ENCODE results near the gene HIVEP2. TPM values are rescaled to one million over a fixed set of nuclear protein-coding genes. Genes with fewer than 3 reads are reported as not detected.
A peak's percentile ranks its signal among the peaks of the same experiment; 100 is the strongest.

Gene HIVEP2
- total RNA-seq, 1 experiment from 2014 or later, result 3.0 TPM

DNA sequence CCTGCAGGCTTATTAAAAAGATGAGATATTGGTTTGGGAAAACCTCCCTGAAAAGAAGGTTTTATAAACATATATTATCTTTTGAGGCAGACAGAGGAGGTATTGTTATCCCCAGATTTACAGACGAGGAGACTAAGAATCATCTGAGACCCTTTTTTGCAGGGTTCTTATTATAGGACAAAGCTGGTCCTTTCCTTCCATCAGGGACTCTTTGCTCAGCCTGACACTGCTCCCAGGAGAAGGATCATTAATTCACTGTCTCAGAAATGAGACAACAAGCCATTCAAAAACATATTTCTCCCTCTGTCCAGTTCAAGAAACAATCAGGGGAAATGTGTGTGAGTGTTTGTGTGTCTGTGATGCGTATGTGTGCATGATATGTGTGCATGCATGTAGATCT, 33.5 kb downstream of the HIVEP2 start:
- Histone ChIP-seq H3K27me3 (ENCODE audit: low read length) (no peaks in the 10 kb centered on the region), H3K4me3 (ENCODE audit: low read length) (no peak overlapping the region), H2AFZ (ENCODE audit: low read length) (no peak overlapping the region), H4K20me1 (ENCODE audit: insufficient read depth, low read depth, low read length) (no peaks in the 10 kb centered on the region), H3K27ac (ENCODE audit: low read length) (no peak overlapping the region), H3K9me2 (replicated peaks; ENCODE audit: insufficient read depth, low read length) (no peaks in the 10 kb centered on the region), H3K4me2 (ENCODE audit: low read depth, low read length, poor library complexity, severe bottlenecking) (no peak overlapping the region), H3K79me2 (ENCODE audit: low read length) (no peaks in the 10 kb centered on the region), H3K36me3 (ENCODE audit: insufficient read depth, low read length) (no peaks in the 10 kb centered on the region), H3K9me3 (ENCODE audit: low read length) (no peaks in the 10 kb centered on the region), H3K9ac (ENCODE audit: low read length) (no peak overlapping the region), H3K4me1 (ENCODE audit: low read length) (peaks cover 22% of the 10 kb centered on the region)
- DNase-seq, result no peak

DNA sequence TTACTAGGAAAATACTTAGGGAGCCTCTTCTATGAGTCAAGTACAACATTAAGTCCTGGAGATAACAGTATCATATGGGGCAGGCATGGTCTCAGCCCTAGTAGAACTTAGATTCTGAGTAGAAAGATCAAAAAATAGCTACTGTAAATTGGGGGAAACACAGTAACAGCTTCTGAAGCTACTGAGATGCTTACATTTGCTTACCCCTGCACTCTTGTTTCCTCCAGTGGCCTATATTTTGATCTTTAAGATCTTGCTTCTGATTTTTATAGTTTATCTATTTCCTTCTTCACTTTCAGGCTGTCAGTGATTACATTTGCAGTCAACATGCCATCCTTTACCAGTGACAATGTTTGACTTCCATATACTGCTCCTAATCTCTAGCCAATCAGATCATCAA, 35.3 kb downstream of the HIVEP2 start:
- Histone ChIP-seq H2AFZ (ENCODE audit: low read length) (no peak overlapping the region), H3K9me2 (replicated peaks; ENCODE audit: insufficient read depth, low read length) (no peaks in the 10 kb centered on the region), H4K20me1 (ENCODE audit: insufficient read depth, low read depth, low read length) (no peaks in the 10 kb centered on the region), H3K27me3 (ENCODE audit: low read length) (no peaks in the 10 kb centered on the region), H3K4me1 (ENCODE audit: low read length) (peaks cover 22% of the 10 kb centered on the region), H3K36me3 (ENCODE audit: insufficient read depth, low read length) (no peaks in the 10 kb centered on the region), H3K9ac (ENCODE audit: low read length) (no peak overlapping the region), H3K27ac (ENCODE audit: low read length) (no peak overlapping the region), H3K4me3 (ENCODE audit: low read length) (no peak overlapping the region), H3K9me3 (ENCODE audit: low read length) (no peaks in the 10 kb centered on the region), H3K4me2 (ENCODE audit: low read depth, low read length, poor library complexity, severe bottlenecking) (no peak overlapping the region), H3K79me2 (ENCODE audit: low read length) (no peaks in the 10 kb centered on the region)
- DNase-seq, result no peak

GRCh38 chr6:142908235-142908634, 36.7 kb downstream of the HIVEP2 start:
- H3K4me2 ChIP-seq (ENCODE audit: low read depth, low read length, poor library complexity, severe bottlenecking), result no peak overlapping the region
- H3K79me2 ChIP-seq (ENCODE audit: low read length), result no peaks in the 10 kb centered on the region
- no peak overlapping the region for H3K27ac ChIP-seq (ENCODE audit: low read length)
- DNase-seq, result no peak
- H3K9me2 ChIP-seq (replicated peaks; ENCODE audit: insufficient read depth, low read length), result no peaks in the 10 kb centered on the region
- no peak overlapping the region for H2AFZ ChIP-seq (ENCODE audit: low read length)
- no peaks in the 10 kb centered on the region for H3K9me3 ChIP-seq (ENCODE audit: low read length)
- H3K9ac ChIP-seq (ENCODE audit: low read length), result no peak overlapping the region
- no peak overlapping the region for H3K4me3 ChIP-seq (ENCODE audit: low read length)
- no peaks in the 10 kb centered on the region for H4K20me1 ChIP-seq (ENCODE audit: insufficient read depth, low read depth, low read length)
- H3K4me1 ChIP-seq (ENCODE audit: low read length), result peaks cover 13% of the 10 kb centered on the region
- no peaks in the 10 kb centered on the region for H3K27me3 ChIP-seq (ENCODE audit: low read length)
- H3K36me3 ChIP-seq (ENCODE audit: insufficient read depth, low read length), result no peaks in the 10 kb centered on the region

- no peak overlapping the region for H3K9ac ChIP-seq (ENCODE audit: low read length)
- H3K79me2 ChIP-seq (ENCODE audit: low read length), result no peaks in the 10 kb centered on the region
- no peaks in the 10 kb centered on the region for H3K9me2 ChIP-seq (replicated peaks; ENCODE audit: insufficient read depth, low read length)
- H4K20me1 ChIP-seq (ENCODE audit: insufficient read depth, low read depth, low read length), result no peaks in the 10 kb centered on the region
- H3K4me1 ChIP-seq (ENCODE audit: low read length), result peaks cover 9% of the 10 kb centered on the region; the same call in 1 of the 2 replicates
- H3K4me2 ChIP-seq (ENCODE audit: low read depth, low read length, poor library complexity, severe bottlenecking), result peak overlapping the region; percentile 18
- H3K4me3 ChIP-seq (ENCODE audit: low read length), result no peak overlapping the region
- no peaks in the 10 kb centered on the region for H3K36me3 ChIP-seq (ENCODE audit: insufficient read depth, low read length)
- no peak for DNase-seq
- no peaks in the 10 kb centered on the region for H3K9me3 ChIP-seq (ENCODE audit: low read length)
- H3K27ac ChIP-seq (ENCODE audit: low read length), result no peak overlapping the region
- H2AFZ ChIP-seq (ENCODE audit: low read length), result no peak overlapping the region
- no peaks in the 10 kb centered on the region for H3K27me3 ChIP-seq (ENCODE audit: low read length)
Measured at GRCh38 chr6:142907544-142907943, 37.4 kb downstream of the HIVEP2 start.

DNA sequence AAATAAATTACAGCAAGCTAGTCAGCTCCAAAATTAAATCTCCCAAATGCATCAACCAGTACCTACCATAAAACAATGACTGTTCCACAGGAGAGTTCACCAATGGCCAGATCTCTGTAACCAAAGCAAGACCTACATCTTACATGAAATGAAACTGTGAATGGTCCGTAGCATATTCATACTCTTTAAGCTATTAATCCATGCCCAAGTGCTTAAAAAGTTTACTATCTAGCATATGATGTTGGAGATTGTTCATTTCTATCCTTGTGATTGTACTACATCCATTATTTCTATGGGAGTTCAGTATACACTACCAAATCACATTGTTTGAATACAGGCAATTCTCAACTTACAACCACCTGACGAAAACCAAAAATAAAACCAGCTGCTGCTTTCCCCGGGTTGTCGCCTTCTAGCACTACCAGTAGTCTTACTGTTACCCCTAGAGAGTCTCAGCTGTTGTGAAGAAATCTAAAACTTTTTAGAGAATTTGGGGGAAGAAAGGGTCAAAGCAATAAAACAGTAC, 38.0 kb downstream of the HIVEP2 start:
- Histone ChIP-seq H3K4me3 (ENCODE audit: low read length) (no peak overlapping the region), H3K9ac (ENCODE audit: low read length) (no peak overlapping the region), H2AFZ (ENCODE audit: low read length) (no peak overlapping the region), H3K27me3 (ENCODE audit: low read length) (no peaks in the 10 kb centered on the region), H3K4me1 (ENCODE audit: low read length) (peaks cover 9% of the 10 kb centered on the region; the same call in 1 of the 2 replicates), H3K36me3 (ENCODE audit: insufficient read depth, low read length) (no peaks in the 10 kb centered on the region), H3K4me2 (ENCODE audit: low read depth, low read length, poor library complexity, severe bottlenecking) (peak overlapping the region; percentile 18), H3K79me2 (ENCODE audit: low read length) (no peaks in the 10 kb centered on the region), H3K9me3 (ENCODE audit: low read length) (no peaks in the 10 kb centered on the region), H4K20me1 (ENCODE audit: insufficient read depth, low read depth, low read length) (no peaks in the 10 kb centered on the region), H3K9me2 (replicated peaks; ENCODE audit: insufficient read depth, low read length) (no peaks in the 10 kb centered on the region), H3K27ac (ENCODE audit: low read length) (no peak overlapping the region)
- DNase-seq, result no peak

DNA sequence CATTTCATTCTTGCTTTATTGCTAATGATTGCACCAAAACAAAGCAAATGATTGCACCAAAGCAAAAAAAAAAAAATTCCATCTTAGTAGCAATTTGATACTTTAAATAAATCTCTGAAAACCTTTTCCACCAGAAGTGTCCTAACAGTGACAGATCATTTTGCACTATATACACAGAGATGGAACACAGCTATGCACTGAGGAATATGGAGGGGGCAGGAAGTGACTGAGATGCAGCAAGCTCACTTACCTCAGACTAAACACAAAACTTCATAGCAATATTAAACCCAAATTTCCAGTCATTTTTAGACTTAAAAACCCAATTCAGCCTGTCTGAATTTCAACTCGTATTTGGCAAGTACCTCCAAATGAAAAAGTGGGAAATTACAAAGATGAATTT, 41.2 kb downstream of the HIVEP2 start:
- H3K27ac ChIP-seq (ENCODE audit: low read length), result no peak overlapping the region
- no peak overlapping the region for H3K4me3 ChIP-seq (ENCODE audit: low read length)

GRCh38 chr6:142902636-142903053, 42.3 kb downstream of the HIVEP2 start:
- Histone ChIP-seq H3K9me3 (ENCODE audit: low read length) (no peaks in the 10 kb centered on the region), H2AFZ (ENCODE audit: low read length) (no peak overlapping the region), H3K27me3 (ENCODE audit: low read length) (no peaks in the 10 kb centered on the region), H3K4me2 (ENCODE audit: low read depth, low read length, poor library complexity, severe bottlenecking) (no peak overlapping the region), H4K20me1 (ENCODE audit: insufficient read depth, low read depth, low read length) (no peaks in the 10 kb centered on the region), H3K4me3 (ENCODE audit: low read length) (no peak overlapping the region), H3K27ac (ENCODE audit: low read length) (no peak overlapping the region), H3K4me1 (ENCODE audit: low read length) (peaks cover 6% of the 10 kb centered on the region; the same call in 1 of the 2 replicates), H3K79me2 (ENCODE audit: low read length) (no peaks in the 10 kb centered on the region), H3K9ac (ENCODE audit: low read length) (no peak overlapping the region), H3K9me2 (replicated peaks; ENCODE audit: insufficient read depth, low read length) (no peaks in the 10 kb centered on the region), H3K36me3 (ENCODE audit: insufficient read depth, low read length) (no peaks in the 10 kb centered on the region)
- no peak for DNase-seq

More for the DNA sequence above, 41.2 kb downstream of the HIVEP2 start:
- no peak for DNase-seq
- Histone ChIP-seq H3K9me2 (replicated peaks; ENCODE audit: insufficient read depth, low read length) (no peaks in the 10 kb centered on the region), H3K9me3 (ENCODE audit: low read length) (no peaks in the 10 kb centered on the region), H3K4me2 (ENCODE audit: low read depth, low read length, poor library complexity, severe bottlenecking) (no peak overlapping the region), H2AFZ (ENCODE audit: low read length) (no peak overlapping the region), H3K79me2 (ENCODE audit: low read length) (no peaks in the 10 kb centered on the region), H3K36me3 (ENCODE audit: insufficient read depth, low read length) (no peaks in the 10 kb centered on the region), H4K20me1 (ENCODE audit: insufficient read depth, low read depth, low read length) (no peaks in the 10 kb centered on the region), H3K9ac (ENCODE audit: low read length) (no peak overlapping the region), H3K4me1 (ENCODE audit: low read length) (peaks cover 9% of the 10 kb centered on the region; the same call in 1 of the 2 replicates), H3K27me3 (ENCODE audit: low read length) (no peaks in the 10 kb centered on the region)

- Histone ChIP-seq H3K4me1 (ENCODE audit: low read length) (no peaks in the 10 kb centered on the region), H4K20me1 (ENCODE audit: insufficient read depth, low read depth, low read length) (no peaks in the 10 kb centered on the region), H3K4me2 (ENCODE audit: low read depth, low read length, poor library complexity, severe bottlenecking) (no peak overlapping the region), H2AFZ (ENCODE audit: low read length) (no peak overlapping the region), H3K79me2 (ENCODE audit: low read length) (no peaks in the 10 kb centered on the region), H3K4me3 (ENCODE audit: low read length) (no peak overlapping the region), H3K9ac (ENCODE audit: low read length) (no peak overlapping the region), H3K36me3 (ENCODE audit: insufficient read depth, low read length) (no peaks in the 10 kb centered on the region), H3K27ac (ENCODE audit: low read length) (no peak overlapping the region), H3K9me2 (replicated peaks; ENCODE audit: insufficient read depth, low read length) (no peaks in the 10 kb centered on the region), H3K27me3 (ENCODE audit: low read length) (no peaks in the 10 kb centered on the region), H3K9me3 (ENCODE audit: low read length) (no peaks in the 10 kb centered on the region)
- DNase-seq, result no peak
Measured at GRCh38 chr6:142901611-142902010, 43.4 kb downstream of the HIVEP2 start.
